Trophoblast cell (in vitro differentiated cells and primary cell): Measurements from ENCODE around the gene C5orf15.

Experiments used
- DNase-seq, 2 donors: peaks; one replicate each; pipeline ENCODE4 v3.0.0-alpha.2; 2016
- H2AFZ ChIP-seq: 2 replicates; pipeline ENCODE4 v1.6.1; 2013; ENCODE audit warnings: low read length, moderate library complexity, mild to moderate bottlenecking; ENCODE audit not compliant: insufficient read depth, poor library complexity
- H2AK5ac ChIP-seq: 2 replicates; pipeline ENCODE4 v1.6.1; 2013; ENCODE audit warnings: mild to moderate bottlenecking, low read length
- H2BK120ac ChIP-seq: 2 replicates; pipeline ENCODE4 v1.6.1; 2013; ENCODE audit warnings: low read length, mild to moderate bottlenecking, moderate library complexity; ENCODE audit not compliant: insufficient read depth, poor library complexity
- H2BK12ac ChIP-seq: 2 replicates; pipeline ENCODE4 v1.6.1; 2013; ENCODE audit warnings: mild to moderate bottlenecking, low read length, moderate library complexity
- H2BK5ac ChIP-seq: 2 replicates; pipeline ENCODE4 v1.6.1; 2013; ENCODE audit warnings: low read length, low read depth, moderate library complexity, mild to moderate bottlenecking; ENCODE audit not compliant: poor library complexity
- H3K14ac ChIP-seq: 2 replicates; pipeline ENCODE4 v1.6.1; 2013; ENCODE audit warnings: mild to moderate bottlenecking, low read length
- H3K18ac ChIP-seq: 2 replicates; pipeline ENCODE4 v1.6.1; 2013; ENCODE audit warnings: mild to moderate bottlenecking, low read length
- H3K23ac ChIP-seq: 2 replicates; pipeline ENCODE4 v1.6.1; 2013; ENCODE audit warnings: low read length
- H3K27ac ChIP-seq: 2 replicates; pipeline ENCODE4 v1.5.1; 2013; ENCODE audit warnings: low read depth, mild to moderate bottlenecking, inconsistent platforms, low read length, moderate library complexity
- H3K27me3 ChIP-seq: 2 replicates; pipeline ENCODE4 v1.6.1; 2013; ENCODE audit warnings: inconsistent platforms, mild to moderate bottlenecking, low read length, moderate library complexity; ENCODE audit not compliant: insufficient read depth
- H3K36me3 ChIP-seq, 2 experiments: 1 replicate in 1 of 2; 2 replicates in 1 of 2; pipeline ENCODE4 v1.6.1; 2013; ENCODE audit warnings: low read length in 2 of 2, mild to moderate bottlenecking in 2 of 2, moderate library complexity in 1 of 2; ENCODE audit not compliant: insufficient read depth in 2 of 2, control insufficient read depth in 1 of 2
- H3K4ac ChIP-seq: 2 replicates; pipeline ENCODE4 v1.6.1; 2013; ENCODE audit warnings: low read depth, mild to moderate bottlenecking, low read length, moderate library complexity
- H3K4me1 ChIP-seq, 2 experiments: 1 replicate in 1 of 2; 2 replicates in 1 of 2; pipeline ENCODE4 v1.6.1; 2013; ENCODE audit warnings: low read length in 2 of 2, mild to moderate bottlenecking in 2 of 2, moderate library complexity in 1 of 2; ENCODE audit not compliant: insufficient read depth in 2 of 2, control insufficient read depth in 1 of 2
- H3K4me2 ChIP-seq: 2 replicates; pipeline ENCODE4 v1.6.1; 2013; ENCODE audit warnings: inconsistent platforms, mild to moderate bottlenecking, low read length, moderate library complexity
- H3K4me3 ChIP-seq: 2 replicates; pipeline ENCODE4 v1.5.1; 2013; ENCODE audit warnings: mild to moderate bottlenecking, low read depth, low read length, inconsistent platforms
- H3K79me1 ChIP-seq: one replicate; pipeline ENCODE4 v1.6.1; 2013; ENCODE audit warnings: low read length
- H3K79me2 ChIP-seq: 2 replicates; pipeline ENCODE4 v1.6.1; 2013; ENCODE audit warnings: low read length, mild to moderate bottlenecking; ENCODE audit not compliant: control insufficient read depth, insufficient read depth, poor library complexity
- H3K9ac ChIP-seq: 2 replicates; pipeline ENCODE4 v1.6.1; 2013; ENCODE audit warnings: mild to moderate bottlenecking, low read length
- H3K9me3 ChIP-seq: 2 replicates; pipeline ENCODE4 v1.6.1; 2013; ENCODE audit warnings: low read depth, mild to moderate bottlenecking, control low read depth, inconsistent platforms, low read length; ENCODE audit not compliant: insufficient read depth
- H4K12ac ChIP-seq: 2 replicates; pipeline ENCODE4 v1.6.1; 2013; ENCODE audit warnings: low read depth, mild to moderate bottlenecking, low read length, moderate library complexity
- H4K8ac ChIP-seq: 2 replicates; pipeline ENCODE4 v1.6.1; 2013; ENCODE audit warnings: low read depth, mild to moderate bottlenecking, low read length, moderate library complexity
- H4K91ac ChIP-seq: one replicate; pipeline ENCODE4 v1.6.1; 2013; ENCODE audit warnings: low read depth, mild to moderate bottlenecking, low read length, moderate library complexity
- WGBS: extraction: QIAGEN DNeasy Blood & Tissue Kit; methylation state at CpG from one replicate; pipeline ENCODE4 v1.1.7; 2013; ENCODE audit warnings: missing lambda C conversion rate; ENCODE audit not compliant: insufficient read length, insufficient coverage; ENCODE audit errors: extremely low coverage; 5-methylcytosine and 5-hydroxymethylcytosine counted together

Gene C5orf15

GRCh38 chr5:133918316-133918715 is 50.1 kb downstream of the C5orf15 start:
- no peak overlapping the region for H3K23ac ChIP-seq
- no peak overlapping the region for H2AFZ ChIP-seq
- no peak overlapping the region for H3K27ac ChIP-seq
- H3K4me2 ChIP-seq: no peak overlapping the region
- DNase-seq: peak in 1 of 2 donors; percentile 15
- H3K9ac ChIP-seq: no peak overlapping the region
- H3K14ac ChIP-seq: no peak overlapping the region
- H2BK5ac ChIP-seq: no peak overlapping the region
- H3K79me2 ChIP-seq: no peaks in the 10 kb centered on the region
- no peaks in the 10 kb centered on the region for H3K79me1 ChIP-seq
- H3K18ac ChIP-seq: no peak overlapping the region
- no peak overlapping the region for H2BK12ac ChIP-seq
- no peaks in the 10 kb centered on the region for H3K9me3 ChIP-seq
- no peaks in the 10 kb centered on the region for H3K36me3 ChIP-seq
- no peak overlapping the region for H3K4me3 ChIP-seq
- H2BK120ac ChIP-seq: no peak overlapping the region
- H3K27me3 ChIP-seq: no peaks in the 10 kb centered on the region
- no peak overlapping the region for H2AK5ac ChIP-seq
- no peak overlapping the region for H4K91ac ChIP-seq
- H3K4me1 ChIP-seq: peaks cover 4 to 5% of the 10 kb centered on the region in 2 experiments
- no peak overlapping the region for H4K12ac ChIP-seq
- no CpG with 5 or more reads among the region's 10 CpGs for WGBS
- H4K8ac ChIP-seq: no peak overlapping the region
- no peak overlapping the region for H3K4ac ChIP-seq

- H3K9me3 ChIP-seq: no peaks in the 10 kb centered on the region
- H3K4ac ChIP-seq: no peak overlapping the region
- no peak overlapping the region for H3K4me2 ChIP-seq
- no peak overlapping the region for H3K18ac ChIP-seq
- H3K36me3 ChIP-seq: no peaks in the 10 kb centered on the region
- no peak overlapping the region for H3K9ac ChIP-seq
- H2BK120ac ChIP-seq: no peak overlapping the region
- no CpG with 5 or more reads among the region's 7 CpGs for WGBS
- no peak overlapping the region for H3K27ac ChIP-seq
- H2BK12ac ChIP-seq: no peak overlapping the region
- no peaks in the 10 kb centered on the region for H3K27me3 ChIP-seq
- no peak overlapping the region for H2AK5ac ChIP-seq
- H4K91ac ChIP-seq: no peak overlapping the region
- H4K12ac ChIP-seq: no peak overlapping the region
- no peak overlapping the region for H2BK5ac ChIP-seq
- H3K79me2 ChIP-seq: no peaks in the 10 kb centered on the region
- H3K4me1 ChIP-seq: peaks cover 4 to 5% of the 10 kb centered on the region in 2 experiments
- no peak for DNase-seq
- H3K23ac ChIP-seq: no peak overlapping the region
- H3K4me3 ChIP-seq: no peak overlapping the region
- no peak overlapping the region for H3K14ac ChIP-seq
- no peak overlapping the region for H2AFZ ChIP-seq
- no peak overlapping the region for H4K8ac ChIP-seq
- H3K79me1 ChIP-seq: no peaks in the 10 kb centered on the region
These were observed 50.6 kb downstream of the C5orf15 start for GRCh38 chr5:133917785-133918184.

GRCh38 chr5:133916914-133917313 is 51.5 kb downstream of the C5orf15 start:
- Histone ChIP-seq H3K9me3 (no peaks in the 10 kb centered on the region), H4K8ac (no peak overlapping the region), H3K79me1 (no peaks in the 10 kb centered on the region), H3K4me1 (peaks cover 3 to 4% of the 10 kb centered on the region in 2 experiments), H3K9ac (no peak overlapping the region), H3K4me2 (no peak overlapping the region), H2BK12ac (no peak overlapping the region), H4K12ac (no peak overlapping the region), H2BK5ac (no peak overlapping the region), H3K79me2 (no peaks in the 10 kb centered on the region), H2BK120ac (no peak overlapping the region), H3K14ac (no peak overlapping the region), H3K27ac (no peak overlapping the region), H2AK5ac (no peak overlapping the region), H4K91ac (no peak overlapping the region), H3K27me3 (no peaks in the 10 kb centered on the region), H3K23ac (no peak overlapping the region), H3K18ac (no peak overlapping the region), H2AFZ (no peak overlapping the region), H3K36me3 (no peaks in the 10 kb centered on the region), H3K4ac (no peak overlapping the region), H3K4me3 (no peak overlapping the region)
- no CpG with 5 or more reads among the region's 6 CpGs for WGBS
- no peak for DNase-seq

- no peak overlapping the region for H3K4me3 ChIP-seq
- H2AFZ ChIP-seq: no peak overlapping the region
- no CpG with 5 or more reads among the region's 1 CpG for WGBS
- H2BK5ac ChIP-seq: no peak overlapping the region
- no peak overlapping the region for H4K12ac ChIP-seq
- H3K18ac ChIP-seq: no peak overlapping the region
- DNase-seq: no peak
- no peaks in the 10 kb centered on the region for H3K9me3 ChIP-seq
- H3K27me3 ChIP-seq: no peaks in the 10 kb centered on the region
- H2BK12ac ChIP-seq: no peak overlapping the region
- no peak overlapping the region for H4K8ac ChIP-seq
- H3K23ac ChIP-seq: no peak overlapping the region
- no peak overlapping the region for H3K14ac ChIP-seq
- H2BK120ac ChIP-seq: no peak overlapping the region
- no peak overlapping the region for H3K4ac ChIP-seq
- H3K79me1 ChIP-seq: no peaks in the 10 kb centered on the region
- no peaks in the 10 kb centered on the region for H3K79me2 ChIP-seq
- H3K4me2 ChIP-seq: no peak overlapping the region
- no peak overlapping the region for H4K91ac ChIP-seq
- H3K9ac ChIP-seq: no peak overlapping the region
- no peak overlapping the region for H3K27ac ChIP-seq
- no peaks in the 10 kb centered on the region for H3K36me3 ChIP-seq
- H2AK5ac ChIP-seq: no peak overlapping the region
- H3K4me1 ChIP-seq: no peaks in the 10 kb centered on the region
These were observed 51.9 kb downstream of the C5orf15 start for GRCh38 chr5:133916479-133916878.
